Measurements from ENCODE around the gene PTPRJ. TPM values are rescaled to one million over a fixed set of nuclear protein-coding genes. Genes with fewer than 3 reads are reported as not detected.
"Not testable (repeated sequence)": the region's sequence is repeated elsewhere in the genome, so short reads cannot be mapped to it uniquely, and the experiment has no call there.

PTPRJ gene
- total RNA-seq, 1 experiment from 2014 or later: 39.4 TPM

- DNase-seq (ENCODE audit: low read depth, low spot score): no peak
- in situ Hi-C loops (cut with HindIII; ENCODE audit: low pct_unique_long_range_greater_than_20kb, low sequenced_read_pairs): no loop called here
Measured at GRCh38 chr11:48169717-48170116, 189.4 kb downstream of the PTPRJ start.

- DNase-seq (ENCODE audit: low read depth, low spot score): no peak
- in situ Hi-C loops (cut with HindIII; ENCODE audit: low pct_unique_long_range_greater_than_20kb, low sequenced_read_pairs): no loop called here
Measured at GRCh38 chr11:48170241-48171233, 190.2 kb downstream of the PTPRJ start.

- in situ Hi-C loops (cut with HindIII; ENCODE audit: low pct_unique_long_range_greater_than_20kb, low sequenced_read_pairs): no loop called here
- DNase-seq (ENCODE audit: low read depth, low spot score): peak; percentile 73
Measured at GRCh38 chr11:48172818-48173609, 192.7 kb downstream of the PTPRJ start.

- DNase-seq (ENCODE audit: low read depth, low spot score): no peak
Measured at GRCh38 chr11:48177661-48178060, 197.3 kb downstream of the PTPRJ start.

GRCh38 chr11:48180627-48181026, 200.3 kb downstream of the PTPRJ start:
- DNase-seq (ENCODE audit: low read depth, low spot score): no peak

More at GRCh38 chr11:48177661-48178060, 197.3 kb downstream of the PTPRJ start:
- in situ Hi-C loops (cut with HindIII; ENCODE audit: low pct_unique_long_range_greater_than_20kb, low sequenced_read_pairs): no loop called here

GRCh38 chr11:48182860-48183526, 202.6 kb downstream of the PTPRJ start:
- in situ Hi-C loops (cut with HindIII; ENCODE audit: low pct_unique_long_range_greater_than_20kb, low sequenced_read_pairs): no loop called here
- DNase-seq (ENCODE audit: low read depth, low spot score): no peak

More at GRCh38 chr11:48180627-48181026, 200.3 kb downstream of the PTPRJ start:
- in situ Hi-C loops (cut with HindIII; ENCODE audit: low pct_unique_long_range_greater_than_20kb, low sequenced_read_pairs): no loop called here

- in situ Hi-C loops (cut with HindIII; ENCODE audit: low pct_unique_long_range_greater_than_20kb, low sequenced_read_pairs): no loop called here
- DNase-seq (ENCODE audit: low read depth, low spot score): peak; percentile 8
Measured at GRCh38 chr11:48184452-48184851, 204.1 kb downstream of the PTPRJ start.

- DNase-seq (ENCODE audit: low read depth, low spot score); in situ Hi-C loops (cut with HindIII; ENCODE audit: low pct_unique_long_range_greater_than_20kb, low sequenced_read_pairs): not testable (repeated sequence)
Measured at GRCh38 chr11:48190906-48191654, 210.7 kb downstream of the PTPRJ start.

GRCh38 chr11:48193876-48194275, 213.5 kb downstream of the PTPRJ start:
- no peak for DNase-seq (ENCODE audit: low read depth, low spot score)
- in situ Hi-C loops (cut with HindIII; ENCODE audit: low pct_unique_long_range_greater_than_20kb, low sequenced_read_pairs): no loop called here

- in situ Hi-C loops (cut with HindIII; ENCODE audit: low pct_unique_long_range_greater_than_20kb, low sequenced_read_pairs): no loop called here
- DNase-seq (ENCODE audit: low read depth, low spot score): no peak
Measured at GRCh38 chr11:48207881-48208280, 227.5 kb downstream of the PTPRJ start.

GRCh38 chr11:48210052-48210451, 229.7 kb downstream of the PTPRJ start:
- peak; percentile 50 for DNase-seq (ENCODE audit: low read depth, low spot score)
- in situ Hi-C loops (cut with HindIII; ENCODE audit: low pct_unique_long_range_greater_than_20kb, low sequenced_read_pairs): no loop called here

- in situ Hi-C loops (cut with HindIII; ENCODE audit: low pct_unique_long_range_greater_than_20kb, low sequenced_read_pairs): no loop called here
Measured at GRCh38 chr11:48216510-48216909, 236.2 kb downstream of the PTPRJ start, which contains the start of gene OR4B1. Gene OR4B1, plus strand, starts transcription at chr11:48216810. Its CDS starts 0 bp downstream, at chr11:48216810.

More at GRCh38 chr11:48216510-48216909, 236.2 kb downstream of the PTPRJ start, which contains the start of gene OR4B1:
- no peak for DNase-seq (ENCODE audit: low read depth, low spot score)

Small RNA genes lying within 50 kb of the gene (small RNA-seq; reads per million reads assigned to genes)
- gene MIR3161: 0 reads per million in 2 experiments

Other genes with a start within 250 kb of the PTPRJ start
- gene FNBP4, start 213.2 kb upstream of the PTPRJ start, total RNA-seq (2014; rRNA removed; shearing (Covaris generic)): 37.8 and 38.7 TPM in 2 replicates
- 33.7 and 37.7 TPM in 2 replicates for gene NUP160, start 132.2 kb upstream of the PTPRJ start, total RNA-seq (2014; rRNA removed; shearing (Covaris generic))
- not detected in 2 replicates for gene OR4B1, start 236.3 kb downstream of the PTPRJ start, total RNA-seq (2014; rRNA removed; shearing (Covaris generic))

Data from SK-MEL-5 (cell line).